Fibroblast of peridontal ligament (primary cell): ENCODE measurements around the gene BIRC2.

Experiments
- DNase-seq: peaks from one replicate; pipeline ENCODE4 v3.0.0-alpha.2; 2010; ENCODE audit errors: extremely low read depth

Gene BIRC2

GRCh38 chr11:102375720-102376399 is 28.8 kb downstream of the BIRC2 start:
- DNase-seq, result no peak

GRCh38 chr11:102377891-102378290 is 30.9 kb downstream of the BIRC2 start:
- no peak for DNase-seq

GRCh38 chr11:102378818-102379217 is 31.8 kb downstream of the BIRC2 start:
- DNase-seq, result no peak

- no peak for DNase-seq
Measured at GRCh38 chr11:102382384-102382783, 35.4 kb downstream of the BIRC2 start.

GRCh38 chr11:102383839-102384238 is 36.8 kb downstream of the BIRC2 start:
- no peak for DNase-seq

GRCh38 chr11:102384419-102385079 is 37.5 kb downstream of the BIRC2 start:
- DNase-seq, result no peak

- DNase-seq, result no peak
Measured at GRCh38 chr11:102385085-102386007, 38.3 kb downstream of the BIRC2 start.

- no peak for DNase-seq
Measured at GRCh38 chr11:102386136-102386734, 39.2 kb downstream of the BIRC2 start.

- no peak for DNase-seq
Measured at GRCh38 chr11:102387043-102387781, 40.2 kb downstream of the BIRC2 start.

- DNase-seq, result no peak
Measured at GRCh38 chr11:102389253-102389652, 42.2 kb downstream of the BIRC2 start.

- DNase-seq, result peak; percentile 70
Measured at GRCh38 chr11:102390667-102391465, 43.9 kb downstream of the BIRC2 start.

GRCh38 chr11:102391549-102392237 is 44.7 kb downstream of the BIRC2 start:
- DNase-seq, result no peak

GRCh38 chr11:102393272-102393730 is 46.3 kb downstream of the BIRC2 start:
- DNase-seq, result no peak

GRCh38 chr11:102395720-102396393 is 48.8 kb downstream of the BIRC2 start:
- DNase-seq, result no peak

GRCh38 chr11:102396708-102397563 is 49.9 kb downstream of the BIRC2 start:
- peak; percentile 11 for DNase-seq

- no peak for DNase-seq
Measured at GRCh38 chr11:102398297-102398696, 51.3 kb downstream of the BIRC2 start.

- DNase-seq, result no peak
Measured at GRCh38 chr11:102399189-102399588, 52.2 kb downstream of the BIRC2 start.

- DNase-seq, result no peak
Measured at GRCh38 chr11:102400603-102401002, 53.6 kb downstream of the BIRC2 start.
